ENCODE results near the gene DMKN.

Gene DMKN

DNA sequence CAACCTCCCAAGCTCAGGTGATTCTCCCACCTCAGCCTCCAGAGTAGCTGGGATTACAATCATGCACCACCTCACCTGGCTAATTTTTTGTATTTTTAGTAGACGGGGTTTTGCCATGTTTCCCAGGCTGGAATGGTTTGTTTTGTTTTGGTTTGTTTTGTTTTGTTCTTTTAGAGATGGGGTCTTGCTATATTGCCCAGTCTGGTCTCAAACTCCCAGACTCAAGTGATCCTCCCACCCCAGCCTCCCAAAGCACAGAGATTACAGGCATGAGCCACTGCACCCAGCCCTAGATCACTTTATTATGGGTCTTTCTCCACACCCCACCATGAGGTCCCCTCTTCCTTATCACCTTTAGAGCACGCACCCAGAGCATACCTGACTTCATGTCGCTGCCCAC is 15.2 kb downstream of the DMKN start:
- Histone ChIP-seq H3K9me3 (ENCODE audit: control insufficient read depth, low read length) (no peaks in the 10 kb centered on the region), H3K27me3 (replicated peaks; ENCODE audit: control insufficient read depth, insufficient read depth, low read length, poor library complexity, severe bottlenecking) (no peaks in the 10 kb centered on the region), H3K4me1 (ENCODE audit: control insufficient read depth, insufficient read depth, low read length, poor library complexity, severe bottlenecking) (peaks cover 4% of the 10 kb centered on the region), H3K36me3 (ENCODE audit: control insufficient read depth, insufficient read depth, low read length) (no peaks in the 10 kb centered on the region), H3K4me3 (ENCODE audit: insufficient read depth, low read depth, low read length, poor library complexity, severe bottlenecking) (no peak overlapping the region), H3K27ac (ENCODE audit: insufficient read depth, low read length, poor library complexity, severe bottlenecking) (no peak overlapping the region)
- DNase-seq = no peak

DNA sequence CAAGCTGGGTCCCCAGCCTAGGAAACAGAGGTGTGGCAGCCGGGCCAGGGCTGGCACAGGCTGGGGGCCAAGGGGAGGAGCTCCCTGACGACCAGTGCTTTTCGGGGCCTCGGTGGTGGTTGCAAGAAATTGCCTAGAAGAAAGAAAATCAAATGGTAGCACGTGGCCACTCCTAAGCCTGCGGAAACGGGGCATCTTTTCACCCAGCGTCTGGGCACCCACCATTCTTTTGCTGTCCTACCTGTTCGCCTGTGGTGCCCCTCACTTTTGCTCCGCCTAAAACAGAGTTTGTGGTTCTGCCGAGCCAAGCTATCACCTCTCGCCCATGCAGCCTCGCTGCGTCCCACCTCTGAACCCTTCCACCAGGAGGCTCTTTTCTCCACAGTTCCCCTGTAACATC is 16.0 kb downstream of the DMKN start:
- H3K36me3 ChIP-seq (ENCODE audit: control insufficient read depth, insufficient read depth, low read length) = no peaks in the 10 kb centered on the region
- H3K27me3 ChIP-seq (replicated peaks; ENCODE audit: control insufficient read depth, insufficient read depth, low read length, poor library complexity, severe bottlenecking) = no peaks in the 10 kb centered on the region
- no peak overlapping the region for H3K4me3 ChIP-seq (ENCODE audit: insufficient read depth, low read depth, low read length, poor library complexity, severe bottlenecking)
- H3K9me3 ChIP-seq (ENCODE audit: control insufficient read depth, low read length) = no peaks in the 10 kb centered on the region
- DNase-seq = no peak
- H3K27ac ChIP-seq (ENCODE audit: insufficient read depth, low read length, poor library complexity, severe bottlenecking) = no peak overlapping the region
- H3K4me1 ChIP-seq (ENCODE audit: control insufficient read depth, insufficient read depth, low read length, poor library complexity, severe bottlenecking) = peaks cover 4% of the 10 kb centered on the region

DNA sequence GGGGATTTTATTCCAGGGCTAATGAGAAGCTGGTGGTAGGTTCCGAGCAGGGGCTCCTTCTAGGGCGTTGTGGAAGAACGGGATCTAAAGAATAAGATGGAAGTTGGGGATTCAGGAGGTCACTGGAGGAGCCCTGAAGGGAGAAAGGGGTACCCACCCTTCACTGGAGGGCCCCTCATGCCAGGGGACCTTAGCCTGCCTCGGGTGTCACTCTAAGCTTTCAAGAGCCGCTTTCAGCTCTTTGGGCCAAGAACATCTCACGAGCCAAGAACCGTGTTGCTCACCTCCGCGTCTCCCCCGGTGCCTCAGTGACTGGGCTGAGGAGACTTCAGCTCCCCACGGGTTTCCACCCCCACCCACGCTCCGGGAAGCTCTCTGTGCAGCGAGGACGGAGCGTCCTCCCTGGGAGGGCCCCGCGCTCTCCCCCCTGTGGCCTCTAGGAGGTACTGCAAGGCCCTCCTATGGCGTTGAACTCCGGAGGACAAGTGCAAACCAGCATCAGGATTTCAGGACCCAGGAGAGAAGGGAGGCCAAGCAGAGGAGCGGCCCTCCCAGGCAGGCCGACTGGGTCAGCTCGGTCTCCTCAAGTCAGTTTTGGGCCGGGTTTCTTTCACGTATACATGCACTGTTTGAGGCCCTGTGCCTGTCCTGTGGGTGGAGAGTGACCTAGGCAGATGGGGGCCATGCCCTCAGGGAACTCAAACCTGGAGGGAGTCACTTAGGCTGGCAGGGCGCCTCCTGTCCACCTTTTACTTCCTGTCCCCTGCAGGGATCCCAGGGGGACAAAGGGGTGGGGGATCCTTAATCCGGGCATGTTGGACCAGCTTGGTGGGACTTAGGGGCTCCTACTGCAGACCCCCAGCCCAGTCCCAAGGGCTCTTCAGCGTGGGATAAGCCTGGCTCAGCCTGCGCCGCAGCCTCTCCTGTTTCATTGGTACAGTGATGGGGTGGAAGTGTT is 18.1 kb downstream of the DMKN start:
- H3K9me3 ChIP-seq (ENCODE audit: control insufficient read depth, low read length) = no peaks in the 10 kb centered on the region
- no peaks in the 10 kb centered on the region for H3K27me3 ChIP-seq (replicated peaks; ENCODE audit: control insufficient read depth, insufficient read depth, low read length, poor library complexity, severe bottlenecking)
- H3K36me3 ChIP-seq (ENCODE audit: control insufficient read depth, insufficient read depth, low read length) = no peaks in the 10 kb centered on the region
- no peak overlapping the region for H3K4me3 ChIP-seq (ENCODE audit: insufficient read depth, low read depth, low read length, poor library complexity, severe bottlenecking)
- DNase-seq = peak; percentile 27 to 49 (median 31)
- no peak overlapping the region for H3K27ac ChIP-seq (ENCODE audit: insufficient read depth, low read length, poor library complexity, severe bottlenecking)
- peaks cover 4% of the 10 kb centered on the region for H3K4me1 ChIP-seq (ENCODE audit: control insufficient read depth, insufficient read depth, low read length, poor library complexity, severe bottlenecking)

DNA sequence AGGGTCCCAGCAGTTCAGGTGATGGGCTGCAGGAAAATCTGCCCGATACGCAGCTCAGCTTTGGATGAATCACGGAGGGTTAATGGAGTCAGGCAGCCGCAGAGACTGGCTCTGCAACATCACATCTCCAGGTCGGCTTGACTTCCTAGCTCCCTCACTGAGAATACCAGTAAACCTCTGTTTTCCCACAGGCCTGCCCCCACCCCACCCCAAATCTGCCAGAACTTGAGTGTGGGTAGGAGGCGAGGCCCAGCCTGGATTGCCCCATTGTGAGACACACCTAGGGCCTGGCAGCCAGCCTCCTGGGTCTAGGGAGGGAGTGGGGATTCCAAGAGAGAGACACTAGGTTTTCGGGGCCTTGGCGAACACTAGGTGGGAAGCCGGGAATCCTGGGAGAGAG is 19.5 kb downstream of the DMKN start:
- H3K36me3 ChIP-seq (ENCODE audit: control insufficient read depth, insufficient read depth, low read length) = no peaks in the 10 kb centered on the region
- H3K4me1 ChIP-seq (ENCODE audit: control insufficient read depth, insufficient read depth, low read length, poor library complexity, severe bottlenecking) = peaks cover 4% of the 10 kb centered on the region
- no peak for DNase-seq
- H3K27me3 ChIP-seq (replicated peaks; ENCODE audit: control insufficient read depth, insufficient read depth, low read length, poor library complexity, severe bottlenecking) = no peaks in the 10 kb centered on the region
- no peak overlapping the region for H3K4me3 ChIP-seq (ENCODE audit: insufficient read depth, low read depth, low read length, poor library complexity, severe bottlenecking)
- no peaks in the 10 kb centered on the region for H3K9me3 ChIP-seq (ENCODE audit: control insufficient read depth, low read length)
- no peak overlapping the region for H3K27ac ChIP-seq (ENCODE audit: insufficient read depth, low read length, poor library complexity, severe bottlenecking)

DNA sequence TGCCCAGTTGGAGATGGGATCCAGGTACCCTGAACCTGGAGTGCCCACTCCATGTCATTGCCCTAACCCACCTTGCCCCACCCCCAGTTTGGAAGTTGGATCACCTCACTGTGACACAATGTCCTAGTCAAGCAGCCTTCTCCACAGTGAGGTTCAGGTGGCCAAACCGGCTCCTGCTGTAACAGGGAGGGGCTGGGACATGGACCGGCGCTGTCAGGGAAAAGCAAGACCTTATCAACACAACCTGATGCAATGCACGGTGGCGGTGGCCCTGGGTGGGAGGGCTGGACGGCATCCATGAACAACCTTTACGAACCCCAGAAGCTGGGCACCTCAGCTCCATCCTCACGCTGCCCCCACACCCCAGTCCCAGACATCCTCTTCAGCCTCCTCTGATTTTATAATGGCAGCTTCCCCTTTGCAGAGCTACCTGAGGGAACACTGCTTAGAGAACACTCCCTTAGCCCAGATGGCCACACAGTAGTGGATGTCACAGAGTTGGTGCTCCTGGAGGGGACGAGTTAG is 21.6 kb downstream of the DMKN start:
- Histone ChIP-seq H3K36me3 (ENCODE audit: control insufficient read depth, insufficient read depth, low read length) (no peaks in the 10 kb centered on the region), H3K4me1 (ENCODE audit: control insufficient read depth, insufficient read depth, low read length, poor library complexity, severe bottlenecking) (peaks cover 4% of the 10 kb centered on the region), H3K27ac (ENCODE audit: insufficient read depth, low read length, poor library complexity, severe bottlenecking) (no peak overlapping the region), H3K27me3 (replicated peaks; ENCODE audit: control insufficient read depth, insufficient read depth, low read length, poor library complexity, severe bottlenecking) (no peaks in the 10 kb centered on the region), H3K4me3 (ENCODE audit: insufficient read depth, low read depth, low read length, poor library complexity, severe bottlenecking) (no peak overlapping the region), H3K9me3 (ENCODE audit: control insufficient read depth, low read length) (no peaks in the 10 kb centered on the region)
- no peak for DNase-seq

DNA sequence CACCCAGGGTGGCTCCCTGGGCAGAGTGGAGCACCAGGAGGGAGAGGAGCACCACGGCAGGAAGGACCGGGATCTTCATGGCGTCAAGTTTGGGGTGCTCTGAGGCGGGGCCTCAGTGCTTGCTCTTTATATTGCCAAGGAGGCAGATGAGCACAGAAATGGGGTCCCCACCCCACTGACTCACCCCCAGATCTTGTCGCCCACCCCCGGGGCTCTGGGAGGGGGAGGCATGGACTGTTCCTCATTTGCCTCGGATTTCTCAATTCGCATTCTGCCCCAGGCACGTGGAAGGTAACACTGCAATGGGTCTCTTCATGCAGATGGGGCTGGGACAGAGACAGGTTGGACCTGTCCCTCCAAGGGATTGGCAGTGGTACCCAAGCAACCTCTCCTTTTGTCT is 23.1 kb downstream of the DMKN start, which contains the start of gene KRTDAP:
Gene KRTDAP (minus strand): TSS at position 101 of the 400 bp plus-strand sequence. CDS start 22 bp downstream, at position 79.
- no peak for DNase-seq
- H3K9me3 ChIP-seq (ENCODE audit: control insufficient read depth, low read length) = no peaks in the 10 kb centered on the region

DNA sequence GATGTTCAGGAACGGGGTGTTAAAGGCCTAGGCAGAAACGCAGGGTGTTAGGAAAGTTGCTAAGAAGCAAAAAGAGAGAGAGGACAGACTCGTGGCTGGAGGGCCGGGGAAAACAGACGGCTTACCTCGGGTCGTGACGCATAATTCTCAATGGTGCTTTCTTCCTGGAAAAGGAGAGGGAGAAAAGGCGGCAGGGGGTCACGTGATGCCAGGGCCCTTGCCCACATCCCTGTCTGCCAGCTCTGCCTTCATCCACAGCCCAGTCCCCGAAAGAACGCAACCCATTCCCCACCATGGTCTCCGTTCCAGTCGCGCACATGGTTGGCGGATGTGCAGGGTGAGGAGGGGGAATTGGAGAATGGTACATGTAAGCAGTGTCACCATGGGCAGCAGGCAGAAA is 24.8 kb downstream of the DMKN start:
- H3K27ac ChIP-seq (ENCODE audit: insufficient read depth, low read length, poor library complexity, severe bottlenecking) = no peak overlapping the region

More for the DNA sequence above, 23.1 kb downstream of the DMKN start, which contains the start of gene KRTDAP:
- H3K27ac ChIP-seq (ENCODE audit: insufficient read depth, low read length, poor library complexity, severe bottlenecking) = no peak within 1 kb of the TSS
- no peaks in the 10 kb centered on the region for H3K36me3 ChIP-seq (ENCODE audit: control insufficient read depth, insufficient read depth, low read length)
- H3K27me3 ChIP-seq (replicated peaks; ENCODE audit: control insufficient read depth, insufficient read depth, low read length, poor library complexity, severe bottlenecking) = no peaks in the 10 kb centered on the region
- no peak within 1 kb of the TSS for H3K4me3 ChIP-seq (ENCODE audit: insufficient read depth, low read depth, low read length, poor library complexity, severe bottlenecking)
- H3K4me1 ChIP-seq (ENCODE audit: control insufficient read depth, insufficient read depth, low read length, poor library complexity, severe bottlenecking) = peaks cover 3% of the 10 kb centered on the region

DNA sequence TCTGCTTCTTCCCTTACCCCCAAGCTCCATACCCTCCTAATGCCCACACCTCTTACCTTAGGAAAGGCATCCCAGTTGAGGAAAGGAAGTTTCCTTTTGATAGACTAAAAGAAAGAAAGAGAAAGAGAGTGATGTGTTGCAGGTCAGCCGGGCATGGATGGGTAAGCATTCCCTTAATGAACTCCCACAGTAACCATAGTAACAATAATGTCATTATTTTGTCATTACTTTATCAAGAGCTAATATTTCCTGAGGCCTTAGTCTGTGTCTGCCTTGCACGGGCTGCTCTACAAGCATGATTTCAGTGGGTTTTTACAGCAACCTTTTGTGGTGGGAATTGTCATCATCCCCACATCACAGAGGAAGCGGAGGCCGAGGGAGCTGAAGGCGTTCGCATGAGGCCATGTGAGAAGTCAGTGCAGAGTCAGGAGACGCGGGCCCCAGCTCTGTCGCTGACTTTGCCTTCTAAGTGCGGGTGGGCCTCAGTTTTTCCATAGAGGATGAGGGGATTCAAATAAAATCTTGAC is 25.7 kb downstream of the DMKN start:
- no peaks in the 10 kb centered on the region for H3K36me3 ChIP-seq (ENCODE audit: control insufficient read depth, insufficient read depth, low read length)
- no peak for DNase-seq
- no peak overlapping the region for H3K27ac ChIP-seq (ENCODE audit: insufficient read depth, low read length, poor library complexity, severe bottlenecking)
- H3K27me3 ChIP-seq (replicated peaks; ENCODE audit: control insufficient read depth, insufficient read depth, low read length, poor library complexity, severe bottlenecking) = no peaks in the 10 kb centered on the region
- H3K4me1 ChIP-seq (ENCODE audit: control insufficient read depth, insufficient read depth, low read length, poor library complexity, severe bottlenecking) = no peaks in the 10 kb centered on the region
- no peaks in the 10 kb centered on the region for H3K9me3 ChIP-seq (ENCODE audit: control insufficient read depth, low read length)
- H3K4me3 ChIP-seq (ENCODE audit: insufficient read depth, low read depth, low read length, poor library complexity, severe bottlenecking) = no peak overlapping the region

More for the DNA sequence above, 24.8 kb downstream of the DMKN start:
- Histone ChIP-seq H3K4me1 (ENCODE audit: control insufficient read depth, insufficient read depth, low read length, poor library complexity, severe bottlenecking) (no peaks in the 10 kb centered on the region), H3K4me3 (ENCODE audit: insufficient read depth, low read depth, low read length, poor library complexity, severe bottlenecking) (no peak overlapping the region), H3K36me3 (ENCODE audit: control insufficient read depth, insufficient read depth, low read length) (no peaks in the 10 kb centered on the region), H3K27me3 (replicated peaks; ENCODE audit: control insufficient read depth, insufficient read depth, low read length, poor library complexity, severe bottlenecking) (no peaks in the 10 kb centered on the region), H3K9me3 (ENCODE audit: control insufficient read depth, low read length) (no peaks in the 10 kb centered on the region)
- no peak for DNase-seq

DNA sequence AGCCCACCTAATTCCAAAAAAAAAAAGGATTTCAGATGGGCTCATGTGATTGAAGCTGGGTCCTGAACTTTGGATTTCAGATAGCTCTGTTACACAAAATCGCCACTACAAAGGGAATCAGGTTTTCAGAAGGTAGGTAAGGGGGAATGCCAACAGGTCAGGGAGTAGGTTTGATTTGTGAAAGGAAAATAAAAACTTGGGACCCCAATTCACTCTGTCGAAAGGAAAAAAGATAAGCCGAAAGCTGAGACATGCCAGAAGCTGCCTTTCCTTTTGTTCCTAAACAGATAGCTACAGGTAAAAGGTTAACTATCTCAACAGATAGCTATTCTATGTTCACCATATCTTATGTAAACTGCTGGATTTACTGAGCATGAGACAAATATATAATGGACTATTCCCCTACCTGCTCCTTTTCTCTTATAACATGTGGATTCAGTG is 27.2 kb downstream of the DMKN start:
- Histone ChIP-seq H3K27ac (ENCODE audit: insufficient read depth, low read length, poor library complexity, severe bottlenecking) (no peak overlapping the region), H3K4me3 (ENCODE audit: insufficient read depth, low read depth, low read length, poor library complexity, severe bottlenecking) (no peak overlapping the region), H3K36me3 (ENCODE audit: control insufficient read depth, insufficient read depth, low read length) (no peaks in the 10 kb centered on the region), H3K9me3 (ENCODE audit: control insufficient read depth, low read length) (no peaks in the 10 kb centered on the region), H3K27me3 (replicated peaks; ENCODE audit: control insufficient read depth, insufficient read depth, low read length, poor library complexity, severe bottlenecking) (no peaks in the 10 kb centered on the region), H3K4me1 (ENCODE audit: control insufficient read depth, insufficient read depth, low read length, poor library complexity, severe bottlenecking) (no peaks in the 10 kb centered on the region)
- no peak for DNase-seq
